Rectal smooth muscle tissue (tissue), 1 donor: ENCODE results near the gene ALDH18A1.
"Not testable (repeated sequence)": the region's sequence is repeated elsewhere in the genome, so short reads cannot be mapped to it uniquely, and the experiment has no call there.

ENCODE experiments used
- H3K27ac ChIP-seq: one replicate; pipeline ENCODE4 v1.7.0; 2013; ENCODE audit warnings: low read depth, low read length, inconsistent platforms
- H3K27me3 ChIP-seq: one replicate; pipeline ENCODE4 v1.7.0; 2013; ENCODE audit warnings: low read length; ENCODE audit not compliant: control insufficient read depth, insufficient read depth
- H3K36me3 ChIP-seq: one replicate; pipeline ENCODE4 v1.7.0; 2013; ENCODE audit warnings: low read length; ENCODE audit not compliant: control insufficient read depth, insufficient read depth
- H3K4me1 ChIP-seq: one replicate; pipeline ENCODE4 v1.7.0; 2013; ENCODE audit warnings: low read length; ENCODE audit not compliant: control insufficient read depth, insufficient read depth
- H3K4me3 ChIP-seq: one replicate; pipeline ENCODE4 v1.7.0; 2013; ENCODE audit warnings: low read length
- H3K9ac ChIP-seq: one replicate; pipeline ENCODE4 v1.7.0; 2013; ENCODE audit warnings: low read length

Gene ALDH18A1

GRCh38 chr10:95637911-95638310, 18.6 kb downstream of the ALDH18A1 start:
- no peak overlapping the region for H3K4me3 ChIP-seq
- H3K36me3 ChIP-seq = peaks cover 34% of the 10 kb centered on the region
- H3K27me3 ChIP-seq = no peaks in the 10 kb centered on the region
- no peak overlapping the region for H3K27ac ChIP-seq
- no peak overlapping the region for H3K9ac ChIP-seq
- H3K4me1 ChIP-seq = no peaks in the 10 kb centered on the region

GRCh38 chr10:95637140-95637539, 19.4 kb downstream of the ALDH18A1 start:
- H3K36me3 ChIP-seq = peaks cover 28% of the 10 kb centered on the region
- no peak overlapping the region for H3K9ac ChIP-seq
- H3K4me3 ChIP-seq = no peak overlapping the region
- H3K27ac ChIP-seq = no peak overlapping the region
- H3K27me3 ChIP-seq = no peaks in the 10 kb centered on the region
- no peaks in the 10 kb centered on the region for H3K4me1 ChIP-seq

- Histone ChIP-seq H3K4me3 (no peak overlapping the region), H3K4me1 (no peaks in the 10 kb centered on the region), H3K27me3 (no peaks in the 10 kb centered on the region), H3K27ac (no peak overlapping the region), H3K9ac (no peak overlapping the region), H3K36me3 (peaks cover 28% of the 10 kb centered on the region)
These were observed 21.2 kb downstream of the ALDH18A1 start for GRCh38 chr10:95635319-95635733.

- Histone ChIP-seq H3K36me3 (peaks cover 17% of the 10 kb centered on the region), H3K4me3 (no peak overlapping the region), H3K27ac (no peak overlapping the region), H3K9ac (no peak overlapping the region), H3K27me3 (no peaks in the 10 kb centered on the region), H3K4me1 (no peaks in the 10 kb centered on the region)
These were observed 27.7 kb downstream of the ALDH18A1 start for GRCh38 chr10:95628786-95629185.

GRCh38 chr10:95626500-95626899, 30.0 kb downstream of the ALDH18A1 start:
- H3K36me3 ChIP-seq = peaks cover 14% of the 10 kb centered on the region
- no peaks in the 10 kb centered on the region for H3K4me1 ChIP-seq
- no peaks in the 10 kb centered on the region for H3K27me3 ChIP-seq
- H3K9ac ChIP-seq = no peak overlapping the region
- H3K27ac ChIP-seq = no peak overlapping the region
- H3K4me3 ChIP-seq = no peak overlapping the region

- H3K36me3 ChIP-seq = peaks cover 18% of the 10 kb centered on the region
- not testable (repeated sequence) for H3K27me3 ChIP-seq, H3K27ac ChIP-seq, H3K4me1 ChIP-seq, H3K9ac ChIP-seq, H3K4me3 ChIP-seq
These were observed 36.1 kb downstream of the ALDH18A1 start for GRCh38 chr10:95620415-95620814.

GRCh38 chr10:95618101-95618500, 38.4 kb downstream of the ALDH18A1 start:
- H3K4me3 ChIP-seq = no peak overlapping the region
- H3K27ac ChIP-seq = no peak overlapping the region
- peaks cover 23% of the 10 kb centered on the region for H3K36me3 ChIP-seq
- no peaks in the 10 kb centered on the region for H3K27me3 ChIP-seq
- no peak overlapping the region for H3K9ac ChIP-seq
- no peaks in the 10 kb centered on the region for H3K4me1 ChIP-seq

- Histone ChIP-seq H3K36me3 (peaks cover 25% of the 10 kb centered on the region), H3K27ac (no peak overlapping the region), H3K4me1 (no peaks in the 10 kb centered on the region), H3K9ac (no peak overlapping the region), H3K27me3 (no peaks in the 10 kb centered on the region), H3K4me3 (no peak overlapping the region)
These were observed 40.1 kb downstream of the ALDH18A1 start for GRCh38 chr10:95616446-95616845.

- Histone ChIP-seq H3K4me1 (no peaks in the 10 kb centered on the region), H3K36me3 (peaks cover 40% of the 10 kb centered on the region), H3K27ac (no peak overlapping the region), H3K9ac (no peak overlapping the region), H3K4me3 (no peak overlapping the region), H3K27me3 (no peaks in the 10 kb centered on the region)
These were observed 43.2 kb downstream of the ALDH18A1 start for GRCh38 chr10:95613330-95613729.

GRCh38 chr10:95610727-95611126, 45.8 kb downstream of the ALDH18A1 start:
- Histone ChIP-seq H3K36me3 (peaks cover 24% of the 10 kb centered on the region), H3K4me1 (peaks cover 18% of the 10 kb centered on the region), H3K27ac (no peak overlapping the region), H3K27me3 (no peaks in the 10 kb centered on the region), H3K4me3 (no peak overlapping the region), H3K9ac (no peak overlapping the region)

GRCh38 chr10:95606922-95607321, 49.6 kb downstream of the ALDH18A1 start:
- Histone ChIP-seq H3K27me3 (no peaks in the 10 kb centered on the region), H3K27ac (peak overlapping the region; percentile 88), H3K4me1 (peaks cover 33% of the 10 kb centered on the region), H3K4me3 (no peak overlapping the region), H3K9ac (no peak overlapping the region), H3K36me3 (peaks cover 17% of the 10 kb centered on the region)

- peaks cover 5% of the 10 kb centered on the region for H3K36me3 ChIP-seq
- H3K9ac ChIP-seq = no peak overlapping the region
- H3K27ac ChIP-seq = peak overlapping the region; percentile 88
- peaks cover 44% of the 10 kb centered on the region for H3K4me1 ChIP-seq
- no peak overlapping the region for H3K4me3 ChIP-seq
- no peaks in the 10 kb centered on the region for H3K27me3 ChIP-seq
These were observed 51.3 kb downstream of the ALDH18A1 start for GRCh38 chr10:95605163-95605562.

- Histone ChIP-seq H3K36me3 (peaks cover 4% of the 10 kb centered on the region), H3K4me3 (no peak overlapping the region), H3K27me3 (no peaks in the 10 kb centered on the region), H3K9ac (no peak overlapping the region), H3K27ac (peak overlapping the region; percentile 88), H3K4me1 (peaks cover 44% of the 10 kb centered on the region)
These were observed 51.9 kb downstream of the ALDH18A1 start for GRCh38 chr10:95604630-95605029.
